Neural progenitor cell (in vitro differentiated cells): Measurements from ENCODE around the gene ENOX2.

Source experiments
- EZH2phosphoT487 ChIP-seq: fragments of 200-600 bp; sonication (generic); IDR thresholded peaks from 2 replicates; pipeline ENCODE4 v1.6.1; 2017; ENCODE audit warnings: antibody characterized with exemption
- TF ChIP-seq, protein P1 (sequence below): fragments of 200-600 bp; sonication (generic); IDR thresholded peaks from 2 replicates; pipeline ENCODE4 v1.5.1; 2017; ENCODE audit warnings: antibody characterized with exemption, mild to moderate bottlenecking

DNA sequence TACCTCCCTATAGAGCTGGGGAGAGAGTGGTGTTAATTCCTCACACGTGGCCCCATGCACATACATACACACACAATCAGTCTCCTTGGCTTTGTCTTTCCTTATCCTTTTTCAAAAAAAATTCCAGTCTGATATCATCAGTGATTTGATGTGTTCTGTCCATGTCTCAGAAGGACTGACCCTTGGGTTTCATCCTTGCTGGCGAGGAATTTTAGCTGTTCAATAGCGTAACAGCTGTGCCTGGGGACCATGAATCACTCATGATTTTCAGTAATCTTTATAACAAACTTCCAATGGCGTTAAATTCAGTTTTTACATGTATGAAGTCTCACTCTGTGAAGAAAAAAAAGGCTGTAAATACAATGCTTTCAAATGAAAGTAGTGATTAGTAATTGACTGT, 296.6 kb downstream of the ENOX2 start:
- no peak for TF ChIP-seq EZH2phosphoT487
- TF ChIP-seq, protein P1, sequence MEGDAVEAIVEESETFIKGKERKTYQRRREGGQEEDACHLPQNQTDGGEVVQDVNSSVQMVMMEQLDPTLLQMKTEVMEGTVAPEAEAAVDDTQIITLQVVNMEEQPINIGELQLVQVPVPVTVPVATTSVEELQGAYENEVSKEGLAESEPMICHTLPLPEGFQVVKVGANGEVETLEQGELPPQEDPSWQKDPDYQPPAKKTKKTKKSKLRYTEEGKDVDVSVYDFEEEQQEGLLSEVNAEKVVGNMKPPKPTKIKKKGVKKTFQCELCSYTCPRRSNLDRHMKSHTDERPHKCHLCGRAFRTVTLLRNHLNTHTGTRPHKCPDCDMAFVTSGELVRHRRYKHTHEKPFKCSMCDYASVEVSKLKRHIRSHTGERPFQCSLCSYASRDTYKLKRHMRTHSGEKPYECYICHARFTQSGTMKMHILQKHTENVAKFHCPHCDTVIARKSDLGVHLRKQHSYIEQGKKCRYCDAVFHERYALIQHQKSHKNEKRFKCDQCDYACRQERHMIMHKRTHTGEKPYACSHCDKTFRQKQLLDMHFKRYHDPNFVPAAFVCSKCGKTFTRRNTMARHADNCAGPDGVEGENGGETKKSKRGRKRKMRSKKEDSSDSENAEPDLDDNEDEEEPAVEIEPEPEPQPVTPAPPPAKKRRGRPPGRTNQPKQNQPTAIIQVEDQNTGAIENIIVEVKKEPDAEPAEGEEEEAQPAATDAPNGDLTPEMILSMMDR, result no peak
